NT2/D1 (cell line): ENCODE measurements around the gene ARHGEF2.

Experiments
- DNase-seq: peaks from one replicate; pipeline ENCODE4 v3.0.0-alpha.2; 2011; ENCODE audit warnings: low read depth, low spot score
- H3K27me3 ChIP-seq: 2 replicates; pipeline ENCODE4 v1.6.0; 2011; ENCODE audit warnings: mild to moderate bottlenecking; ENCODE audit not compliant: insufficient read length, insufficient read depth
- H3K36me3 ChIP-seq: 2 replicates; pipeline ENCODE4 v1.6.1; 2011; ENCODE audit warnings: mild to moderate bottlenecking, low read length, mixed read lengths; ENCODE audit not compliant: insufficient read depth, insufficient read length
- H3K4me1 ChIP-seq: 2 replicates; pipeline ENCODE4 v1.5.1; 2011; ENCODE audit not compliant: insufficient read depth, insufficient read length
- H3K4me3 ChIP-seq: 2 replicates; pipeline ENCODE4 v1.5.1; 2011; ENCODE audit warnings: low read depth; ENCODE audit not compliant: insufficient read length
- H3K9ac ChIP-seq: 2 replicates; pipeline ENCODE4 v1.6.0; 2011; ENCODE audit warnings: low read depth; ENCODE audit not compliant: insufficient read length
- H3K9me3 ChIP-seq: 2 replicates; pipeline ENCODE4 v1.5.1; 2011; ENCODE audit warnings: mild to moderate bottlenecking, low read length; ENCODE audit not compliant: insufficient read depth
- SUZ12 ChIP-seq: IDR thresholded peaks from 2 replicates; pipeline ENCODE4 v1.6.1; 2011; ENCODE audit not compliant: insufficient read length, insufficient read depth; ENCODE audit errors: extremely low read depth
- YY1 ChIP-seq: IDR thresholded peaks from 2 replicates; pipeline ENCODE4 v1.6.1; 2011; ENCODE audit not compliant: insufficient read length, insufficient read depth
- ZNF274 ChIP-seq: IDR thresholded peaks from 2 replicates; pipeline ENCODE4 v1.6.1; 2011; ENCODE audit warnings: mild to moderate bottlenecking, low read depth, low read length

The ARHGEF2 gene

DNA sequence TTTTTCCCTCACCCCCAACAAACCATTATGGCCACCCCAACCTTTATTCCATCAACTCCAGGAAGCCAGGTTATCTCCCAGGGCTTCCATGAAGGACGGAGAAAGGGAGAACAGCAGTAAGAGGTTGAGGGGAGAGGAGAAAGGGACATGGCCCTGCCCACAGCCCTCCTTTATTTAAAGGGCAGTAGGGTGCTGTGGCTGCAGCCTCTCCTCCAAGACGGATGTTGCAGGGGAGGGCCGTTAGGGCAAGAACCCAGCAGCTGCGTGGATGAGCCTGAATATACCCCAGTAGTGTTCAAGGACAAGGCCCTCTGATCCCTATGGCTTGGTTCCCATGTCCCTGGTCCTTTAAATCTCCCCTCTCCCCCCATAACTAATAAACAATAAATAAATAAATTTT lies 31.1 kb downstream of the ARHGEF2 start:
- Histone ChIP-seq H3K27me3 (no peaks in the 10 kb centered on the region), H3K4me3 (no peak overlapping the region), H3K9me3 (no peaks in the 10 kb centered on the region), H3K9ac (no peak overlapping the region), H3K4me1 (peaks cover 12% of the 10 kb centered on the region), H3K36me3 (peaks cover 60% of the 10 kb centered on the region)
- DNase-seq, result no peak
- TF ChIP-seq YY1 (no peak), ZNF274 (no peak), SUZ12 (no peak)

DNA sequence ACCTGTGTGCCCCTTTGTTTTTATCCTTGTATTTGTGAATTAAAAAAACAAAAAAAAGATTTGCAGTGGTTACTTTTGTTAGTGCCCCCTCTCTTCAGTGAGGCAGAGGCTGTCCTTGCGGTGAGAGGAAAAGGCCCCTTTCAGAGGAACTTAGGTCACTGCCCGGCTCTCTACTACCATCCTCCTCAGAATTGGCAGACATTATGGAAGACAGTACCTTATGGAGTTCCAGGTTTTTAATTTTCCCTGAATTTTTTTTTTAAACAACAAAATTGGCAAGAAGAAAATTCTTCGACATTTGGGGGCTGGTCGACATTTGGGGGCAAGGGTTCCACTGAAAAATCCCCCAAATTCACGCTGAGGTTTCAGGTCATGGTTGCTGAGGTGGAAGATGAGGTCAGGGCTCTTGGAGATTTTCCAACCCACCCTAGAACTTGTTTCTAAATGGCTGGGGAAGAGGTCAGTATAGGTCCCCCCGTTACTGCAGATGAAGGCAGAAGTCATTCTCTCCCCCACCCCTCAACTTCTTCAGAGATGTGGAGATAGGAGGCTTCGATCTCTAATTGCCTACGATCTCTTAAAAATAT lies 31.6 kb downstream of the ARHGEF2 start:
- no peak overlapping the region for H3K4me3 ChIP-seq
- no peaks in the 10 kb centered on the region for H3K9me3 ChIP-seq
- peaks cover 54% of the 10 kb centered on the region for H3K36me3 ChIP-seq
- no peak for TF ChIP-seq ZNF274
- no peak for TF ChIP-seq SUZ12
- no peak for TF ChIP-seq YY1
- H3K4me1 ChIP-seq, result peaks cover 16% of the 10 kb centered on the region
- no peak overlapping the region for H3K9ac ChIP-seq
- no peaks in the 10 kb centered on the region for H3K27me3 ChIP-seq
- no peak for DNase-seq

DNA sequence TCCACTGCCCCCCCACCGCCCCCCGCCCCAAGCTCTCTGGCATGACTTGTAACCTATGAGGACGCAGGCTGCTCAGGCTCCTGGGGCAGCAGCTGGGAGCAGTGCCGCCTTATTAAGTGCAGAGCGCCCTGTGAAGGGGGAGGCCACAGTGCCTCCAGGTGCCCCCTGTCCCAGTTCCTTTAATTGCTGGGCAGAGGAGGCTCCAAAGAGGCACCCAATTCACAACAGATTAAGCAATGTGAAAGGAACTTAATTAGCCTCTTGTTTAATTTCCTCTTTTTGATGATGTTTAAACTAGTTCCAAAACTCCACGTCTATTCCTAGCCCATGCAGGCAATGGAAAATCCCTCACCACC lies 33.9 kb downstream of the ARHGEF2 start:
- H3K4me3 ChIP-seq, result no peak overlapping the region
- no peak for DNase-seq
- no peaks in the 10 kb centered on the region for H3K9me3 ChIP-seq
- no peak overlapping the region for H3K9ac ChIP-seq
- H3K36me3 ChIP-seq, result peaks cover 32% of the 10 kb centered on the region
- no peak for TF ChIP-seq ZNF274
- no peak for TF ChIP-seq SUZ12
- TF ChIP-seq YY1, result no peak
- peaks cover 28% of the 10 kb centered on the region for H3K4me1 ChIP-seq
- H3K27me3 ChIP-seq, result no peaks in the 10 kb centered on the region

DNA sequence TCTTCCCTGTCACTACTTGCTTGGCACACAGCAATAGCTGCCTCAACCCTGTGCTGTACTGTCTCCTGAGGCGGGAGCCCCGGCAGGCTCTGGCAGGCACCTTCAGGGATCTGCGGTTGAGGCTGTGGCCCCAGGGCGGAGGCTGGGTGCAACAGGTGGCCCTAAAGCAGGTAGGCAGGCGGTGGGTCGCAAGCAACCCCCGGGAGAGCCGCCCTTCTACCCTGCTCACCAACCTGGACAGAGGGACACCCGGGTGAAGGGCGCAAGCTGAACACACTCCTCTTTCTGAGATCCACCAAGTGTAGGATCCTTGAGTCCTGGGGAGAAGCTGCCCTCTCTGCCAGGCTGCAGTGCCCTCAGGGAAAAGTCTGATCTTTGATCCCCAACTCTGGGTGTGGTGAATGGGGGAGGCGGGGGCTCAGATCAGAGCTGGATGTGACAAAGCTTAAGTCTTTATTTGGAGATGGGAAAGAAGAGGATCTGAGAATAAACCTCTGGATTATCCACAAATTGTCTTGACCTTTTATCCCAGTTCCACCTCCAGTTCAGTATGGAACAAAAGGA lies 35.7 kb downstream of the ARHGEF2 start:
- H3K36me3 ChIP-seq, result peaks cover 18% of the 10 kb centered on the region
- DNase-seq, result no peak
- no peaks in the 10 kb centered on the region for H3K27me3 ChIP-seq
- H3K9me3 ChIP-seq, result no peaks in the 10 kb centered on the region
- peaks cover 28% of the 10 kb centered on the region for H3K4me1 ChIP-seq
- H3K4me3 ChIP-seq, result no peak overlapping the region
- TF ChIP-seq YY1, result no peak
- TF ChIP-seq SUZ12, result no peak
- TF ChIP-seq ZNF274, result no peak
- H3K9ac ChIP-seq, result no peak overlapping the region

DNA sequence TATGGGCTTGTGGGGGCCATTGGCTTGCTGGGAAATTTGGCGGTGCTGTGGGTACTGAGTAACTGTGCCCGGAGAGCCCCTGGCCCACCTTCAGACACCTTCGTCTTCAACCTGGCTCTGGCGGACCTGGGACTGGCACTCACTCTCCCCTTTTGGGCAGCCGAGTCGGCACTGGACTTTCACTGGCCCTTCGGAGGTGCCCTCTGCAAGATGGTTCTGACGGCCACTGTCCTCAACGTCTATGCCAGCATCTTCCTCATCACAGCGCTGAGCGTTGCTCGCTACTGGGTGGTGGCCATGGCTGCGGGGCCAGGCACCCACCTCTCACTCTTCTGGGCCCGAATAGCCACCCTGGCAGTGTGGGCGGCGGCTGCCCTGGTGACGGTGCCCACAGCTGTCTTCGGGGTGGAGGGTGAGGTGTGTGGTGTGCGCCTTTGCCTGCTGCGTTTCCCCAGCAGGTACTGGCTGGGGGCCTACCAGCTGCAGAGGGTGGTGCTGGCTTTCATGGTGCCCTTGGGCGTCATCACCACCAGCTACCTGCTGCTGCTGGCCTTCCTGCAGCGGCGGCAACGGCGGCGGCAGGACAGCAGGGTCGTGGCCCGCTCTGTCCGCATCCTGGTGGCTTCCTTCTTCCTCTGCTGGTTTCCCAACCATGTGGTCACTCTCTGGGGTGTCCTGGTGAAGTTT lies 36.4 kb downstream of the ARHGEF2 start:
- Histone ChIP-seq H3K9me3 (no peaks in the 10 kb centered on the region), H3K4me3 (no peak overlapping the region), H3K9ac (no peak overlapping the region), H3K36me3 (peaks cover 11% of the 10 kb centered on the region), H3K27me3 (no peaks in the 10 kb centered on the region), H3K4me1 (peaks cover 28% of the 10 kb centered on the region)
- no peak for DNase-seq
- no peak for TF ChIP-seq YY1
- TF ChIP-seq SUZ12, result no peak
- TF ChIP-seq ZNF274, result no peak

DNA sequence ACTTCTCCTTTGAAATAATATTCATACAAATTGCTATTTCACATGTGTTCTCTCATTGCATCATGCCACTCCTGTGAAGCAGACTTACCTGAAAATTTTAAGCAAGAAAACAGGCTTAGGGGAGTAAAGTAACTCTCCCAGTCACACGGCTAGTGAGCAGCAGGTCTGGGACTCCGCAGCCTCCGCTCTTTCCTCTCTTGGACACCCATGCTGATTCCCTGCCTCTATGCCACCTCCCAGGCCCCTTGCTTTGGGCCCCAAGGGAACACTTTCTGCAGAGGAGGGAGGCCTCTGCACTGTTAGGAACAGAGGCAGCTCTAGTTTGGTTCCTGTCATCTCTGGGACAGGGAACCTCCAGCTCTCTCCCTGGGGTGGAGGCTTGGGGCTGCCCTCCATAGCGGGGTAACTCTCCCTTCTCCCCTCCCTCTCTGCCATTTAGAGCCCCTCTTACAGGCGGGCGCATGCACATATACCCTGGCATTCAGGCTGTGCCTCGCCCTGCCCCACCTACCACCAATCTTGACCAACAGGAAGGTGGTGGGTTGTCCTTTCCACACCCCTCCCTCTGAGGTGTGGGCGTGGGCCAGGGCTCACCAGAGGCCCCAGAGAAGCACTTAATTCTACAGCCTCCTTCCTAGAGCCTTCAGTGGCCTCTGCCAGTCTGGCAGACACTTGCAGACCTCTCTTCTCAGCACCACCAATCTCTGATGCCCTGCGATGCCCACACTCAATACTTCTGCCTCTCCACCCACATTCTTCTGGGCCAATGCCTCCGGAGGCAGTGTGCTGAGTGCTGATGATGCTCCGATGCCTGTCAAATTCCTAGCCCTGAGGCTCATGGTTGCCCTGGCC lies 37.1 kb downstream of the ARHGEF2 start, which contains the start of gene RXFP4:
RXFP4 (plus strand) TSS at position 646 of the 852 bp plus-strand sequence; CDS start at position 718, 72 bp downstream.
- Histone ChIP-seq H3K9me3 (no peaks in the 10 kb centered on the region), H3K4me1 (peaks cover 24% of the 10 kb centered on the region), H3K36me3 (peaks cover 4% of the 10 kb centered on the region), H3K9ac (no peak within 1 kb of the TSS), H3K4me3 (no peak within 1 kb of the TSS), H3K27me3 (no peaks in the 10 kb centered on the region)
- DNase-seq, result no peak
- TF ChIP-seq YY1 (no peak), ZNF274 (no peak), SUZ12 (no peak)

DNA sequence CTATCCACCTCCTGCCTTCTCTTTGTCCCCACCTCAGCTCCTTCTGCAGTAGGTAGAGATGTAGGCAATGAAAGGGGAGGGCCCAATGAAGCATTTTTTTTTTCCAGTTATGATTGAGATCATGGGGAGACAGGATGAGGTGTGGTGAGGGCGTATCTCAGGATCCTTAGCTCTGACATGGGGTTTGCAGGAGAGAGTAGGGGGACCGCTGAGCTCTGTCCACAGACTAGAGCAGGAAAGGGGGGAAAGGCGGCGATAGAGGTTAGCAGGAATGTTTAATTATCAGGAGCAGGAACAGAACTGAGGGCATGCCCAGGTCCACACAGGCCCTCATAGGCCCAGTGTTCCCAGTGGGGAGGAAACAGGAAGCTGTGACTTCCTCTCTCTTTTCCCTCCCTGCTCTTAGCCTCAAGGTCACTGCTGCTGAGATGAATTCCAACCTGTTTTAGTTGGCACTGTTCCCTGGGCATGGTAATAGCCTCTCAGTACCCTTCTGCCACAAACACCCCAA lies 37.8 kb downstream of the ARHGEF2 start:
- Histone ChIP-seq H3K27me3 (no peaks in the 10 kb centered on the region), H3K4me3 (no peak overlapping the region), H3K9me3 (no peaks in the 10 kb centered on the region), H3K9ac (no peak overlapping the region), H3K36me3 (no peaks in the 10 kb centered on the region), H3K4me1 (peaks cover 19% of the 10 kb centered on the region)
- DNase-seq, result no peak
- TF ChIP-seq ZNF274 (no peak), YY1 (no peak), SUZ12 (no peak)
